ENCODE measurements around the gene TSPAN32. TPM values are rescaled to one million over a fixed set of nuclear protein-coding genes. Genes with fewer than 3 reads are reported as not detected.

TSPAN32 gene
- total RNA-seq, 1 experiment from 2014 or later = not detected

- no peaks in the 10 kb centered on the region for H3K4me1 ChIP-seq (ENCODE audit: control insufficient read depth, insufficient read depth, low read length)
- H3K4me3 ChIP-seq (ENCODE audit: low read depth in 2 of 2, low read length in 2 of 2) = no peak overlapping the region
- ATAC-seq = no peak
- in situ Hi-C loops (cut with HindIII; ENCODE audit: low pct_unique_long_range_greater_than_20kb, low sequenced_read_pairs) (no loop called here), intact Hi-C loops (cut with micrococcal nuclease; ENCODE audit: unreplicated experiment) (no loop called here)
- H3K27me3 ChIP-seq (ENCODE audit: control insufficient read depth, insufficient read depth, low read length) = no peaks in the 10 kb centered on the region
- ChIA-PET POLR2A (interaction anchor here (0.8 kb wide), 1 partner anchor 1861 kb away, joined by 4 read pairs; no protein-coding TSS in a partner anchor), CTCF (interaction anchor here (0.6 to 3.9 kb wide), 5 partner anchors 91 to 547 kb away, joined by 3 to 102 read pairs (median 3); no protein-coding TSS in a partner anchor)
- H3K36me3 ChIP-seq (ENCODE audit: control insufficient read depth, insufficient read depth, low read length) = no peaks in the 10 kb centered on the region
- no peak for DNase-seq (ENCODE audit: low read depth, low spot score)
- H3K27ac ChIP-seq (ENCODE audit: low read length) = no peak overlapping the region
- BruUV-seq (replicated peaks) = no TSS peak
- TF ChIP-seq CTCF (IDR thresholded peaks at IDR 0.05) (no peak), POLR2AphosphoS5 (IDR thresholded peaks at IDR 0.05; ENCODE audit: low read depth, low read length) (no peak), REST (IDR thresholded peaks at IDR 0.05; ENCODE audit: insufficient read depth in 1 of 2, low read depth in 2 of 2, low read length in 1 of 2) (no peak), SIN3A (IDR thresholded peaks at IDR 0.05; ENCODE audit: borderline replicate concordance, insufficient read depth, low read depth, low read length) (no peak)
- H3K9me3 ChIP-seq (ENCODE audit: control insufficient read depth, insufficient read depth, low read depth, low read length) = no peaks in the 10 kb centered on the region
Measured at GRCh38 chr11:2306452-2306823, 4.6 kb downstream of the TSPAN32 start.

- TF ChIP-seq POLR2AphosphoS5 (IDR thresholded peaks at IDR 0.05; ENCODE audit: low read depth, low read length) (no peak), CTCF (IDR thresholded peaks at IDR 0.05) (no peak), REST (IDR thresholded peaks at IDR 0.05; ENCODE audit: insufficient read depth in 1 of 2, low read depth in 2 of 2, low read length in 1 of 2) (no peak), SIN3A (IDR thresholded peaks at IDR 0.05; ENCODE audit: borderline replicate concordance, insufficient read depth, low read depth, low read length) (no peak), TCF7L2 (IDR thresholded peaks at IDR 0.05; ENCODE audit: low read depth, low read length) (no peak)
- no peak overlapping the region for H3K4me3 ChIP-seq (ENCODE audit: low read depth in 2 of 2, low read length in 2 of 2)
- ChIA-PET POLR2A (interaction anchor here (0.8 kb wide), 1 partner anchor 1861 kb away, joined by 4 read pairs; no protein-coding TSS in a partner anchor), CTCF (interaction anchor here (0.6 to 3.9 kb wide), 4 partner anchors 91 to 133 kb away, joined by 3 to 102 read pairs (median 6); no protein-coding TSS in a partner anchor)
- in situ Hi-C loops (cut with HindIII; ENCODE audit: low pct_unique_long_range_greater_than_20kb, low sequenced_read_pairs) = no loop called here
- no peak overlapping the region for H3K27ac ChIP-seq (ENCODE audit: low read length)
- H3K27me3 ChIP-seq (ENCODE audit: control insufficient read depth, insufficient read depth, low read length) = no peaks in the 10 kb centered on the region
- H3K36me3 ChIP-seq (ENCODE audit: control insufficient read depth, insufficient read depth, low read length) = no peaks in the 10 kb centered on the region
- intact Hi-C loops (cut with micrococcal nuclease; ENCODE audit: unreplicated experiment) = no loop called here
- no TSS peak for BruUV-seq (replicated peaks)
- peaks cover under 1% of the 10 kb centered on the region; the same call in 1 of the 2 replicates for H3K4me1 ChIP-seq (ENCODE audit: control insufficient read depth, insufficient read depth, low read length)
- no peak for DNase-seq (ENCODE audit: low read depth, low spot score)
- H3K9me3 ChIP-seq (ENCODE audit: control insufficient read depth, insufficient read depth, low read depth, low read length) = no peaks in the 10 kb centered on the region
- no peak for ATAC-seq
Measured at GRCh38 chr11:2306877-2307500, 5.2 kb downstream of the TSPAN32 start.
